PC-9 (cell line): Measurements from ENCODE around the gene NAGA. TPM values are rescaled to one million over a fixed set of nuclear protein-coding genes. Genes with fewer than 3 reads are reported as not detected.

Experiments
- BruUV-seq: library from RNA; stranded (reverse); fragments of 400-500 nt; replicated peaks from 2 replicates; lab custom pipeline; 2021; lab: Mats Ljungman, UMichigan
- CTCF ChIA-PET: fragments of 300-600 bp; sonication (Branson Sonifier 250); formaldehyde crosslinking; loops from one replicate; lab custom pipeline; 2022; ENCODE audit warnings: antibody characterized with exemption; lab: Charles Lee
- POLR2A ChIA-PET: fragments of 300-600 bp; sonication (Branson Sonifier 250); formaldehyde crosslinking; loops from one replicate; lab custom pipeline; 2022; ENCODE audit warnings: antibody characterized with exemption; ENCODE audit not compliant: unreplicated experiment; lab: Charles Lee
- DNase-seq, 2 experiments: peaks; one replicate each; pipeline versions ENCODE4 v3.0.0 to v3.0.0-alpha.2; 2015 to 2022; ENCODE audit warnings: mixed read lengths in 1 of 2
- H2AFZ ChIP-seq: fragments of 200-600 bp; sonication (generic); 2 replicates; pipeline ENCODE4 v1.8.1; 2017; ENCODE audit warnings: antibody characterized with exemption
- H3F3A ChIP-seq: fragments of 200-600 bp; sonication (generic); 2 replicates; pipeline ENCODE4 v1.8.1; 2017; ENCODE audit warnings: antibody characterized with exemption, mild to moderate bottlenecking, low read depth; ENCODE audit not compliant: insufficient read depth
- H3K27ac ChIP-seq: fragments of 200-600 bp; sonication (generic); 2 replicates; pipeline ENCODE4 v1.6.1; 2016; ENCODE audit warnings: mixed run types
- H3K27me3 ChIP-seq: fragments of 200-600 bp; sonication (generic); 2 replicates; pipeline ENCODE4 v1.6.1; 2016; ENCODE audit warnings: low read depth, mixed run types; ENCODE audit not compliant: insufficient read depth
- H3K36me3 ChIP-seq: fragments of 200-600 bp; sonication (generic); 2 replicates; pipeline ENCODE4 v1.6.1; 2016; ENCODE audit warnings: low read depth, mixed run types
- H3K4me1 ChIP-seq: fragments of 200-600 bp; sonication (generic); replicated peaks from 2 replicates; pipeline ENCODE4 v1.6.1; 2016; ENCODE audit warnings: mixed run types; ENCODE audit not compliant: insufficient read depth
- H3K4me2 ChIP-seq: fragments of 200-600 bp; sonication (generic); 2 replicates; pipeline ENCODE4 v1.6.1; 2017; ENCODE audit warnings: mixed run types
- H3K4me3 ChIP-seq: fragments of 200-600 bp; sonication (generic); 2 replicates; pipeline ENCODE4 v1.6.1; 2016; ENCODE audit warnings: mixed run types
- H3K79me2 ChIP-seq: fragments of 200-600 bp; sonication (generic); 2 replicates; pipeline ENCODE4 v1.6.1; 2017; ENCODE audit warnings: low read depth, mixed run types
- H3K9me2 ChIP-seq: fragments of 200-600 bp; sonication (generic); 2 replicates; pipeline ENCODE4 v1.8.1; 2017; ENCODE audit warnings: mild to moderate bottlenecking; ENCODE audit not compliant: insufficient read depth
- H3K9me3 ChIP-seq: fragments of 200-600 bp; sonication (generic); 2 replicates; pipeline ENCODE4 v1.8.1; 2016; ENCODE audit warnings: low read depth; ENCODE audit not compliant: insufficient read depth
- H4K20me1 ChIP-seq: fragments of 200-600 bp; sonication (generic); 2 replicates; pipeline ENCODE4 v1.8.1; 2017; ENCODE audit not compliant: insufficient read depth
- EZH2 ChIP-seq: fragments of 200-600 bp; sonication (generic); IDR thresholded peaks from 2 replicates; pipeline ENCODE4 v1.8.0; 2017; ENCODE audit warnings: antibody characterized with exemption, low read depth
- intact Hi-C: fragments of 100-400 bp; cut with micrococcal nuclease; formaldehyde crosslinking; loops from one replicate; pipeline ENCODE4 v1.10.0; 2022; ENCODE audit not compliant: unreplicated experiment
- total RNA-seq: library from RNA; stranded (reverse); gene quantifications from 2 replicates; pipeline ENCODE4 v1.2.3, GENCODE V29; 2021
- TF ChIP-seq, protein P1 (sequence below): fragments of 200-600 bp; sonication (generic); conservative IDR thresholded peaks from 2 replicates; pipeline ENCODE4 v1.6.1; 2017; ENCODE audit warnings: mixed run types, antibody characterized with exemption, mild to moderate bottlenecking, moderate library complexity

The NAGA gene
- total RNA-seq, 1 experiment from 2014 or later = 15.9 TPM

DNA sequence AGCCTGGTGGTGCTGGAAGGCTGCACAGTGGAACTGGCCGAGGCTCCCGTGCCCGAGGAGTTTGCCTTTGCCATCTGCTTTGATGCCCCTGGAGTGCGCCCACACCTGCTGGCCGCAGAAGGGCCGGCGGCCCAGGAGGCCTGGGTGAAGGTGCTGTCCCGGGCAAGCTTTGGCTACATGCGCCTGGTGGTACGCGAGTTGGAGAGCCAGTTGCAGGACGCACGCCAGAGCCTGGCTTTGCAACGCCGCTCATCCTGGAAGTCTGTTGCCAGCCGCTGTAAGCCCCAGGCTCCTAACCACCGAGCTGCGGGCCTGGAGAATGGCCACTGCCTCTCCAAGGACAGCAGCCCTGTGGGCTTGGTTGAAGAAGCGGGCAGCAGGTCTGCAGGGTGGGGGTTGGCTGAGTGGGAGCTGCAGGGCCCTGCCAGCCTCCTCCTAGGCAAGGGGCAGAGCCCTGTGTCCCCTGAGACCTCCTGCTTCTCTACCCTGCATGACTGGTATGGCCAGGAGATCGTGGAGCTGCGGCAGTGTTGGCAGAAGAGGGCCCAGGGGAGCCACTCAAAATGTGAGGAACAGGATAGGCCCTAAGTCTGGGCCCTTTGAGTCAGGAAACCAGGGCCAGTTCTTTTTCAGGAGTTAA is 7.0 kb upstream of the NAGA start:
- peaks cover 4% of the 10 kb centered on the region; the same call in 1 of the 2 replicates for H3F3A ChIP-seq
- no peak for DNase-seq

DNA sequence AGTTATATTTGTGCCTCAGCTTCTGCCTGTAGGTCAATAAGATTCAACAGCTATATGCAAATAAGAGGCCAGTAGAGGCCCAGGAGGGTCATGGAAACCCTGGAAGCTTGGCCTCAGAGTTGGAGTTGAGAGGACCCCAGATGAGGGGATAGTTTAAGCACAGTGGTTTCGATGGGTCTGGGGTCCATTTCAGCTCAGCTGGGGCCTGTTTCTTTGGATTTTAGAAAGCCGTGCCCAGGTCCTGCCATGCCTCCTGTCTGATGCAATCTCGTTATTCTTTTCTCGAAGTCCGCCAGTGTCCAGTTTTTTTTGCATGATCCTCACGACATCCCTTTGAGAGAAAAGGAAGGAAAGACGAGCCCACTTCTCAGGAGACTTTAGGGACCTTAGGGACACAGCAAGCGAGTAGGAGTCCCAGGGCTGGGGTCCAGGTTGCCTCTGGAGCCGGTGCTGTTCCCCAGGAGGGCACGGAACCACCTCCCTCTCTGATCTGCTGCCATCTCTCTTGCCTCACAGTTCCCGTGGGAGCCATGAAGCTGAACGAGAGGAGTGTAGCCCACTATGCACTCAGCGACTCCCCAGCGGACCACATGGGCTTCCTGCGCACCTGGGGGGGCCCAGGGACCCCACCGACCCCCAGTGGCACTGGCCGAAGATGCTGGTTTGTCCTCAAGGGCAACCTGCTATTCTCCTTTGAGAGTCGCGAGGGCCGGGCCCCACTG is 6.3 kb upstream of the NAGA start:
- DNase-seq = no peak
- Histone ChIP-seq H3K4me1 (peaks cover 14% of the 10 kb centered on the region), H3K4me2 (no peak overlapping the region), H3K9me2 (no peaks in the 10 kb centered on the region), H3K4me3 (no peak overlapping the region), H3F3A (peaks cover 4% of the 10 kb centered on the region; the same call in 1 of the 2 replicates), H3K79me2 (peaks cover 19% of the 10 kb centered on the region), H3K27ac (no peak overlapping the region), H3K27me3 (no peaks in the 10 kb centered on the region), H3K36me3 (no peaks in the 10 kb centered on the region), H3K9me3 (no peaks in the 10 kb centered on the region; the same call in 1 of the 2 replicates), H4K20me1 (no peaks in the 10 kb centered on the region), H2AFZ (no peak overlapping the region)
- no peak for TF ChIP-seq EZH2
- TF ChIP-seq, protein P1, sequence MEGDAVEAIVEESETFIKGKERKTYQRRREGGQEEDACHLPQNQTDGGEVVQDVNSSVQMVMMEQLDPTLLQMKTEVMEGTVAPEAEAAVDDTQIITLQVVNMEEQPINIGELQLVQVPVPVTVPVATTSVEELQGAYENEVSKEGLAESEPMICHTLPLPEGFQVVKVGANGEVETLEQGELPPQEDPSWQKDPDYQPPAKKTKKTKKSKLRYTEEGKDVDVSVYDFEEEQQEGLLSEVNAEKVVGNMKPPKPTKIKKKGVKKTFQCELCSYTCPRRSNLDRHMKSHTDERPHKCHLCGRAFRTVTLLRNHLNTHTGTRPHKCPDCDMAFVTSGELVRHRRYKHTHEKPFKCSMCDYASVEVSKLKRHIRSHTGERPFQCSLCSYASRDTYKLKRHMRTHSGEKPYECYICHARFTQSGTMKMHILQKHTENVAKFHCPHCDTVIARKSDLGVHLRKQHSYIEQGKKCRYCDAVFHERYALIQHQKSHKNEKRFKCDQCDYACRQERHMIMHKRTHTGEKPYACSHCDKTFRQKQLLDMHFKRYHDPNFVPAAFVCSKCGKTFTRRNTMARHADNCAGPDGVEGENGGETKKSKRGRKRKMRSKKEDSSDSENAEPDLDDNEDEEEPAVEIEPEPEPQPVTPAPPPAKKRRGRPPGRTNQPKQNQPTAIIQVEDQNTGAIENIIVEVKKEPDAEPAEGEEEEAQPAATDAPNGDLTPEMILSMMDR = no peak
- BruUV-seq = no TSS peak
- POLR2A ChIA-PET = interaction anchor here (0.6 kb wide), 1 partner anchor 379 kb away, joined by 14 read pairs; no protein-coding TSS in a partner anchor
- CTCF ChIA-PET = no interaction called here
- intact Hi-C loops = loop anchor here (10.0 kb wide), 1 partner anchor 132 kb away; the partner anchor contains the start of gene CENPM

More for the DNA sequence above, 7.0 kb upstream of the NAGA start:
- BruUV-seq = no TSS peak
- H3K79me2 ChIP-seq = peaks cover 19% of the 10 kb centered on the region
- no peaks in the 10 kb centered on the region for H3K36me3 ChIP-seq
- TF ChIP-seq, protein P1 = no peak
- no peak for TF ChIP-seq EZH2
- intact Hi-C loops = loop anchor here (10.0 kb wide), 1 partner anchor 133 kb away; the partner anchor contains the start of gene CENPM
- H3K4me2 ChIP-seq = no peak overlapping the region
- no peaks in the 10 kb centered on the region for H4K20me1 ChIP-seq
- H3K9me2 ChIP-seq = no peaks in the 10 kb centered on the region
- H2AFZ ChIP-seq = no peak overlapping the region
- peaks cover 14% of the 10 kb centered on the region for H3K4me1 ChIP-seq
- no peak overlapping the region for H3K4me3 ChIP-seq
- H3K27me3 ChIP-seq = no peaks in the 10 kb centered on the region
- CTCF ChIA-PET = no interaction called here
- no peaks in the 10 kb centered on the region; the same call in 1 of the 2 replicates for H3K9me3 ChIP-seq
- H3K27ac ChIP-seq = no peak overlapping the region
- POLR2A ChIA-PET = no interaction called here

DNA sequence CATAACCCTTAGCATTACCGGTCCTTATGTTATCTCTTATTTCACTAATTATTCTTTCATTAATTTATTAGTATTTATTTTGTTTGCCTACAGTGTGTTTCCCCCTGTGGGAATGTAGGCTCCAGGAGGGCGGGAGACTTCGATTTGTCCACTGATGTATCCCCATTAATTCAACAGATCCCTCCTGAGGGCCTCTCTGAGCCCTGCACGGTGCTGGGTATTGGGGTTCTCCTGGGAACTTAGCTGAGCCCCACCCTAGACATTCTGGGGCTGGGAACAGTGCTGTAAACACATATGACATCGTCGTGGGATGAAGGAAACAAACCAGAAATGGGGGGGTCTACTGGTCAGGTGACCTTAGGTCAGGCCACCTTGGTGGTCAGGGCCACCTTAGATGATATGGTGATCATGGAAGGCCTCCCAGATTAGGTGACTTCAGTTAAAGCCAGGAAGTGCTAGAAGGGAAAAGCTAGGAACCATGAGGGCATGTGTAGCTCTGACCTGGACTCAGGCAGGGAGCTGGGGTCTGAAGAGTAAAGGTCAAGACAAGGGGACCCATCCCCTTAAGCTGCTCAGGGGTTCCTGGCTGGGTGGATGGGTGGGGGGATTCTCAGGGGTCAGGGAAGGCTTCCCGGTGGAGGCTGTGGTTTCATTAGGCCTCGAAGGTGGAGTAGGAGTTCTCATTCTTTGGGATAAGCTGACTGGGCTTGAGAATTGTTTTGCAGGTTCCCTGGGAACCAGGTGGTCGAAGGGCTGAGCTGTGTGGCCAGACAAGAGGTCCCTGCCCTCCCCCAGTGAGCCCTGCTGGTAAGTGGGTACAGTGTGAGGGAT is 4.4 kb upstream of the NAGA start:
- Histone ChIP-seq H2AFZ (no peak overlapping the region), H3K27ac (no peak overlapping the region), H3F3A (peaks cover 8% of the 10 kb centered on the region; the same call in 1 of the 2 replicates), H3K79me2 (peaks cover 1% of the 10 kb centered on the region; the same call in 1 of the 2 replicates), H4K20me1 (no peaks in the 10 kb centered on the region), H3K36me3 (no peaks in the 10 kb centered on the region), H3K27me3 (no peaks in the 10 kb centered on the region), H3K4me2 (no peak overlapping the region), H3K4me1 (peaks cover 18% of the 10 kb centered on the region), H3K4me3 (no peak overlapping the region), H3K9me2 (no peaks in the 10 kb centered on the region), H3K9me3 (no peaks in the 10 kb centered on the region; the same call in 1 of the 2 replicates)
- ChIA-PET CTCF (no interaction called here), POLR2A (interaction anchor here (0.6 kb wide), 1 partner anchor 9 kb away, joined by 3 read pairs; no protein-coding TSS in a partner anchor)
- intact Hi-C loops = loop anchor here (10.0 kb wide), 1 partner anchor 130 kb away; the partner anchor contains the start of gene CENPM
- TF ChIP-seq, protein P1 = no peak
- TF ChIP-seq EZH2 = no peak
- DNase-seq = no peak
- no TSS peak for BruUV-seq
